Karpas-422 (cell line): ENCODE measurements around the gene P2RX6. TPM values are rescaled to one million over a fixed set of nuclear protein-coding genes. Genes with fewer than 3 reads are reported as not detected.

Experiments used
- DNase-seq: peaks from one replicate; pipeline ENCODE4 v3.0.0-alpha.2; 2015
- H2AFZ ChIP-seq: fragments of 200-600 bp; sonication (generic); 2 replicates; pipeline ENCODE4 v1.6.1; 2014; ENCODE audit warnings: antibody characterized with exemption, low read length, mixed read lengths
- H3K27ac ChIP-seq: fragments of 200-600 bp; sonication (generic); 2 replicates; pipeline ENCODE4 v1.5.1; 2014; ENCODE audit warnings: mild to moderate bottlenecking, low read length, moderate library complexity
- H3K27me3 ChIP-seq: fragments of 200-600 bp; sonication (generic); 2 replicates; pipeline ENCODE4 v1.6.1; 2014; ENCODE audit warnings: low read length, mixed read lengths
- H3K36me3 ChIP-seq: fragments of 200-600 bp; sonication (generic); 2 replicates; pipeline ENCODE4 v1.6.1; 2014; ENCODE audit warnings: low read length, mixed read lengths; ENCODE audit not compliant: insufficient read depth
- H3K4me1 ChIP-seq: fragments of 200-600 bp; sonication (generic); 2 replicates; pipeline ENCODE4 v1.6.1; 2014; ENCODE audit warnings: mild to moderate bottlenecking, low read length, mixed read lengths
- H3K4me2 ChIP-seq: fragments of 200-600 bp; sonication (generic); 2 replicates; pipeline ENCODE4 v1.6.1; 2014; ENCODE audit warnings: low read length, low read depth, mild to moderate bottlenecking; ENCODE audit not compliant: poor library complexity, severe bottlenecking
- H3K4me3 ChIP-seq: fragments of 200-600 bp; sonication (generic); 2 replicates; pipeline ENCODE4 v1.5.1; 2014; ENCODE audit warnings: mild to moderate bottlenecking, antibody characterized with exemption, low read length, mixed read lengths
- H3K79me2 ChIP-seq: fragments of 200-600 bp; sonication (generic); 2 replicates; pipeline ENCODE4 v1.6.1; 2014; ENCODE audit warnings: mild to moderate bottlenecking, low read length, mixed read lengths
- H3K9ac ChIP-seq: fragments of 200-600 bp; sonication (generic); 2 replicates; pipeline ENCODE4 v1.6.0; 2014; ENCODE audit warnings: low read length
- H3K9me2 ChIP-seq: fragments of 200-600 bp; sonication (generic), shearing (Covaris generic); replicated peaks from 2 replicates; pipeline ENCODE4 v1.6.0; 2014; ENCODE audit warnings: mild to moderate bottlenecking, low read length, moderate library complexity; ENCODE audit not compliant: insufficient read depth
- H3K9me3 ChIP-seq: fragments of 300-700, 200-600 bp; sonication (generic); 2 replicates; pipeline ENCODE4 v1.6.1; 2014; ENCODE audit warnings: low read length, mixed read lengths
- H4K20me1 ChIP-seq: fragments of 200-600 bp; sonication (generic); 2 replicates; pipeline ENCODE4 v1.6.1; 2014; ENCODE audit warnings: mild to moderate bottlenecking, antibody characterized with exemption, low read length, low read depth; ENCODE audit not compliant: insufficient read depth
- total RNA-seq: library from RNA; depleted of rRNA; stranded (reverse); fragments of >200 nt; shearing (Covaris generic); gene quantifications from 2 replicates; pipeline ENCODE4 v1.2.3, GENCODE V29; 2014; ENCODE audit warnings: low replicate concordance

The P2RX6 gene
- total RNA-seq, 1 experiment from 2014 or later: 1.6 TPM

- Histone ChIP-seq H3K36me3 (peaks cover 4% of the 10 kb centered on the region; the same call in 1 of the 2 replicates), H3K9me2 (no peaks in the 10 kb centered on the region), H4K20me1 (no peaks in the 10 kb centered on the region), H3K4me1 (peaks cover 32% of the 10 kb centered on the region), H3K9ac (peak overlapping the region; percentile 98), H3K4me3 (peak overlapping the region; percentile 96), H3K27me3 (no peaks in the 10 kb centered on the region), H3K79me2 (peaks cover 28% of the 10 kb centered on the region), H3K27ac (no peak overlapping the region), H3K4me2 (peak overlapping the region; percentile 92), H2AFZ (peak overlapping the region; percentile 81), H3K9me3 (no peaks in the 10 kb centered on the region)
- no peak for DNase-seq
Measured at GRCh38 chr22:20982563-20982882, 32.4 kb upstream of the P2RX6 start.

- no peak for DNase-seq
- Histone ChIP-seq H3K27ac (no peak overlapping the region), H3K27me3 (no peaks in the 10 kb centered on the region), H3K36me3 (peaks cover 4% of the 10 kb centered on the region; the same call in 1 of the 2 replicates), H3K9ac (peak overlapping the region; percentile 98), H3K4me1 (peaks cover 32% of the 10 kb centered on the region), H3K9me2 (no peaks in the 10 kb centered on the region), H2AFZ (peak overlapping the region; percentile 81; the same call in 1 of the 2 replicates), H3K9me3 (no peaks in the 10 kb centered on the region), H3K79me2 (peaks cover 28% of the 10 kb centered on the region), H3K4me3 (peak overlapping the region; percentile 96), H4K20me1 (no peaks in the 10 kb centered on the region), H3K4me2 (peak overlapping the region; percentile 92)
Measured at GRCh38 chr22:20983081-20983771, 31.7 kb upstream of the P2RX6 start.

GRCh38 chr22:20985720-20986119 is 29.2 kb upstream of the P2RX6 start:
- no peak for DNase-seq
- Histone ChIP-seq H3K79me2 (peaks cover 28% of the 10 kb centered on the region), H4K20me1 (no peaks in the 10 kb centered on the region), H3K9me3 (no peaks in the 10 kb centered on the region), H3K4me2 (no peak overlapping the region), H3K4me3 (no peak overlapping the region), H3K4me1 (peaks cover 19% of the 10 kb centered on the region), H3K36me3 (peaks cover 4% of the 10 kb centered on the region; the same call in 1 of the 2 replicates), H3K9ac (no peak overlapping the region), H3K9me2 (no peaks in the 10 kb centered on the region), H2AFZ (no peak overlapping the region), H3K27ac (no peak overlapping the region), H3K27me3 (no peaks in the 10 kb centered on the region)

- Histone ChIP-seq H3K4me3 (no peak overlapping the region), H3K9ac (no peak overlapping the region), H3K4me1 (peaks cover 12% of the 10 kb centered on the region), H3K9me3 (no peaks in the 10 kb centered on the region), H3K79me2 (peaks cover 24% of the 10 kb centered on the region), H3K27ac (no peak overlapping the region), H3K9me2 (no peaks in the 10 kb centered on the region), H3K4me2 (no peak overlapping the region), H4K20me1 (no peaks in the 10 kb centered on the region), H3K27me3 (no peaks in the 10 kb centered on the region), H3K36me3 (peaks cover 4% of the 10 kb centered on the region; the same call in 1 of the 2 replicates), H2AFZ (no peak overlapping the region)
- no peak for DNase-seq
Measured at GRCh38 chr22:20986365-20986764, 28.6 kb upstream of the P2RX6 start.

GRCh38 chr22:20987375-20987774 is 27.6 kb upstream of the P2RX6 start:
- Histone ChIP-seq H3K9me2 (no peaks in the 10 kb centered on the region), H3K9ac (no peak overlapping the region), H4K20me1 (no peaks in the 10 kb centered on the region), H3K36me3 (peaks cover 4% of the 10 kb centered on the region; the same call in 1 of the 2 replicates), H3K27me3 (no peaks in the 10 kb centered on the region), H3K4me3 (no peak overlapping the region), H3K9me3 (no peaks in the 10 kb centered on the region), H3K4me1 (peaks cover 9% of the 10 kb centered on the region), H3K4me2 (no peak overlapping the region), H3K27ac (no peak overlapping the region), H2AFZ (no peak overlapping the region), H3K79me2 (peaks cover 19% of the 10 kb centered on the region)
- DNase-seq: no peak

- Histone ChIP-seq H3K79me2 (peaks cover 5% of the 10 kb centered on the region; the same call in 1 of the 2 replicates), H3K27ac (no peak overlapping the region), H4K20me1 (no peaks in the 10 kb centered on the region), H3K36me3 (peaks cover 4% of the 10 kb centered on the region; the same call in 1 of the 2 replicates), H2AFZ (no peak overlapping the region), H3K9me3 (no peaks in the 10 kb centered on the region), H3K27me3 (no peaks in the 10 kb centered on the region), H3K4me2 (no peak overlapping the region), H3K9ac (no peak overlapping the region), H3K4me3 (no peak overlapping the region), H3K4me1 (no peaks in the 10 kb centered on the region), H3K9me2 (no peaks in the 10 kb centered on the region)
- no peak for DNase-seq
Measured at GRCh38 chr22:20988573-20989322, 26.2 kb upstream of the P2RX6 start.

- H3K27me3 ChIP-seq: no peaks in the 10 kb centered on the region
- no peak overlapping the region for H3K9ac ChIP-seq
- no peak overlapping the region for H2AFZ ChIP-seq
- H3K9me3 ChIP-seq: no peaks in the 10 kb centered on the region
- no peak overlapping the region for H3K27ac ChIP-seq
- peaks cover 4% of the 10 kb centered on the region; the same call in 1 of the 2 replicates for H3K36me3 ChIP-seq
- H3K4me3 ChIP-seq: no peak overlapping the region
- no peaks in the 10 kb centered on the region for H3K4me1 ChIP-seq
- H3K9me2 ChIP-seq: no peaks in the 10 kb centered on the region
- no peak overlapping the region for H3K4me2 ChIP-seq
- H4K20me1 ChIP-seq: no peaks in the 10 kb centered on the region
- H3K79me2 ChIP-seq: no peaks in the 10 kb centered on the region
- no peak for DNase-seq
Measured at GRCh38 chr22:20989323-20990138, 25.4 kb upstream of the P2RX6 start.
